ENCODE results near the gene SCIN. TPM values are rescaled to one million over a fixed set of nuclear protein-coding genes. Genes with fewer than 3 reads are reported as not detected.

The SCIN gene
- total RNA-seq, 1 experiment from 2014 or later, result 18.8 TPM

- no peak for DNase-seq (ENCODE audit: low read depth)
- in situ Hi-C loops (cut with HindIII; ENCODE audit: low pct_unique_long_range_greater_than_20kb, low sequenced_read_pairs), result no loop called here
Observed at GRCh38 chr7:12557282-12557681, 13.2 kb upstream of the SCIN start.

DNA sequence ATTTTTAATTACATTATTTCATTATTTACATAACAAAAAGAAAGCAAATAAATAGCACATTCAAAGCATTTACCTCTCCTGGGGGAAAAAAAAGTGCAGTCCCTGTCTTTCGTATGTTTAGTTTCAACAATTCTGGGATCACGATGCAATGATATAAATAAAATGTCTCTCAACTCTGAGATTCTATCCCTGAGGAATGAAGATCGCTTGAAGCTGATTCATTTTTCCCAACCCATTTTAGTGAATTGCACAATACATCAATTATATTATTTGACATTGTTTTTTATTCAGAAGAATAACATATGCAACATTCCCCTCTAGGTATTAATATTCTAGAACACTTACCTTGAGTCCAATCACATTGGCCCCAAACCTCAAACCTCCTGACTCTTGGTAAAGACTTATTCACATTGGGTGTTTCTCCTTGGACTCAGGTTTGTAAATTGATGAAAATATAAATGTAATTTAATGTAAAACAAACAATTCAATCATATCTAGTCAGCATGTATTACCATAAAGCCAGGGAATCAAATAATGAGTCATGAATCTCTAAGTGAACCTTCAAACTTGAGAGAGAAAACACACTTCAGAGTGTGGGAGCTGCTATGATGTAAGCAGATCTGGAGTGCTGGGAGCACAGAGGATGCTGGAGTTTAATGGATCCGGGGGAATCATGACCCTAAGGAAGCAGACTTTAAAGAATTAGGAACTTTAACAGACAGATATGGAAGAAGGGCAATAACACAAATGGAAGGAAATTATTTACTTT, 5.3 kb upstream of the SCIN start:
- no peak for DNase-seq (ENCODE audit: low read depth)
- in situ Hi-C loops (cut with HindIII; ENCODE audit: low pct_unique_long_range_greater_than_20kb, low sequenced_read_pairs), result no loop called here

GRCh38 chr7:12565873-12566272, 4.6 kb upstream of the SCIN start:
- in situ Hi-C loops (cut with HindIII; ENCODE audit: low pct_unique_long_range_greater_than_20kb, low sequenced_read_pairs), result no loop called here
- no peak for DNase-seq (ENCODE audit: low read depth)

- no peak for DNase-seq (ENCODE audit: low read depth)
- in situ Hi-C loops (cut with HindIII; ENCODE audit: low pct_unique_long_range_greater_than_20kb, low sequenced_read_pairs), result no loop called here
Observed at GRCh38 chr7:12567015-12567414, 3.5 kb upstream of the SCIN start.

DNA sequence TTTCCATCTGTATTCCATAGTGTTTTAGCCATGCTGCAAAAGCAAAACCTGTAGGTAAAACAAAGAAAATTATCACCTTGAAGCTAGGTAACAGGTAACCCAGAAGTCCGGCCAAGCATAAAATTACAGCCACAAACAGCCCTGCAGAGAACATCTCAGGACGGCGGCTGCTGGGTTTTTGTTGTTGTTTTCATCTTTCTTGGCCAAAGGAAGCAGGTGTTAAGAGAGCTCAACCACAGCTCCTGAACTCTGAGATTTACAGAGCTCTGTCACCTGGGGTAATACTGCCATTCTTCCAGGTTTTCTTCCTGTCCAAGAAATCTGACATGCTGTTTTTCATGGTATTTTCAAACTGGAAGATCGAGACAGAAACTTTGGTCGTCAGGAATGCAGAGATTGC, 847 bp upstream of the SCIN start:
- in situ Hi-C loops (cut with HindIII; ENCODE audit: low pct_unique_long_range_greater_than_20kb, low sequenced_read_pairs), result no loop called here
- no peak for DNase-seq (ENCODE audit: low read depth)

GRCh38 chr7:12570168-12570533, 369 bp upstream of the SCIN start:
- DNase-seq (ENCODE audit: low read depth), result no peak
- in situ Hi-C loops (cut with HindIII; ENCODE audit: low pct_unique_long_range_greater_than_20kb, low sequenced_read_pairs), result no loop called here

- no peak for DNase-seq (ENCODE audit: low read depth)
- in situ Hi-C loops (cut with HindIII; ENCODE audit: low pct_unique_long_range_greater_than_20kb, low sequenced_read_pairs), result no loop called here
Observed at GRCh38 chr7:12571691-12572090, 1.2 kb downstream of the SCIN start.

GRCh38 chr7:12572941-12573575, 2.5 kb downstream of the SCIN start:
- in situ Hi-C loops (cut with HindIII; ENCODE audit: low pct_unique_long_range_greater_than_20kb, low sequenced_read_pairs), result no loop called here
- no peak for DNase-seq (ENCODE audit: low read depth)

GRCh38 chr7:12573885-12574284, 3.4 kb downstream of the SCIN start:
- in situ Hi-C loops (cut with HindIII; ENCODE audit: low pct_unique_long_range_greater_than_20kb, low sequenced_read_pairs), result no loop called here
- DNase-seq (ENCODE audit: low read depth), result no peak

- in situ Hi-C loops (cut with HindIII; ENCODE audit: low pct_unique_long_range_greater_than_20kb, low sequenced_read_pairs), result no loop called here
- DNase-seq (ENCODE audit: low read depth), result no peak
Observed at GRCh38 chr7:12578930-12579640, 8.6 kb downstream of the SCIN start.

GRCh38 chr7:12581897-12582296, 11.4 kb downstream of the SCIN start:
- in situ Hi-C loops (cut with HindIII; ENCODE audit: low pct_unique_long_range_greater_than_20kb, low sequenced_read_pairs), result no loop called here
- DNase-seq (ENCODE audit: low read depth), result peak; percentile 48

GRCh38 chr7:12582362-12582761, 11.8 kb downstream of the SCIN start:
- DNase-seq (ENCODE audit: low read depth), result no peak
- in situ Hi-C loops (cut with HindIII; ENCODE audit: low pct_unique_long_range_greater_than_20kb, low sequenced_read_pairs), result no loop called here

DNA sequence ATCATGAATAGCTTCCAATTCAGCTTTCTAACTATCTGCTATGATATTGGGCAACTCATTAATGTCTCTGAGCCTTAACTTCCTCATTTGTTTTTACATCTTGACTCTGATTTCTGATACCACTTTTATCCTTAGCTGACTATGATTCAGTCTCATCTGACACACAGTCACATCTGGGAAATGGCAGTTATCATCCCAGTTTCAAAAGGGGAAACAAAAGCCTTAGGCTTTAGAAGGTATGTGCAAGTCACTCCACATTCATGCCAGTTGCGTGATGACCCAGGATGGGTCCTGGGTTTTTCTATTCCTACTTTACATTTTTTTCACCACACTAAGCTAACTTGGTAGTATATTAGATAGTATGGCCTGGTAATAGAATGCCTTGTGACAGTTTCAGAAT, 12.7 kb downstream of the SCIN start:
- DNase-seq (ENCODE audit: low read depth), result peak; percentile 64
- in situ Hi-C loops (cut with HindIII; ENCODE audit: low pct_unique_long_range_greater_than_20kb, low sequenced_read_pairs), result no loop called here

DNA sequence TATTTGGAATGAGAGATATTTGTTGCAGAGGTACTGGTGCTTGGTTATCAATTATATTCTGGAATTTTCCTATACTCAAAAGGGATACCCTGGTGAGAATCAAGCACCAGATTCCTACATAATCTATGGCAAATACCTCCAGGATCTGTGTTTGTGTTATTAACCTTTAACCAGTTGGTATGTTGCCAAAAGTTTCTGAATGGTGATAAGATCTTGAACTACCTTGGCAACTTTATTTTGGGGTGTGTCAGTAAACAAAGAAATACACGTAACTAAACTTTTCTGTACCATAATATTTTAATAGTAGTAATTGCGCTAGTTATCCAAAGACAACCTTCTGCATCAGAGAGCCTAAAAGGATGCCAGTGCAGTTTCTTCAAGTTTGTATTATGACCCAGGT, 13.4 kb downstream of the SCIN start:
- DNase-seq (ENCODE audit: low read depth), result peak; percentile 48

GRCh38 chr7:12584930-12585329, 14.4 kb downstream of the SCIN start:
- DNase-seq (ENCODE audit: low read depth), result peak; percentile 91
- in situ Hi-C loops (cut with HindIII; ENCODE audit: low pct_unique_long_range_greater_than_20kb, low sequenced_read_pairs), result no loop called here

More for the DNA sequence above, 13.4 kb downstream of the SCIN start:
- in situ Hi-C loops (cut with HindIII; ENCODE audit: low pct_unique_long_range_greater_than_20kb, low sequenced_read_pairs), result no loop called here

DNA sequence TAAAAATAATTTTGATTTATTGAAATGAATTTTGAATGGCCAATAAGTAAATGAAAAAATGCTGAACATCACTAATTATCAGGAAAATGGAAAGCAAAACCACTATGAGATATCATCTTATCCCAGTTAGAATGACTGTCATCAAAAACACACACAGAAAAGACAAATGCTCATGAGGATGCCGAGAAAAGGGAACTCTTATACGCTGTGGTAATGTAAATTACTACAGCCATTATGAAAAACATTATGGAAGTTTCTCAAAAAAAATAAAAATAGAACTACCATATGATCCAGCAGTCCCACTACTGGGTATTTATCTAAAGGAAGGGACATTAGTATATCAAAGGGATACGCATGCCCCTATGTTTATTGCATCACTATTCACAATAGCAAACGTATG, 15.8 kb downstream of the SCIN start:
- in situ Hi-C loops (cut with HindIII; ENCODE audit: low pct_unique_long_range_greater_than_20kb, low sequenced_read_pairs), result no loop called here
- no peak for DNase-seq (ENCODE audit: low read depth)

- DNase-seq (ENCODE audit: low read depth), result no peak
- in situ Hi-C loops (cut with HindIII; ENCODE audit: low pct_unique_long_range_greater_than_20kb, low sequenced_read_pairs), result no loop called here
Observed at GRCh38 chr7:12588259-12588904, 17.9 kb downstream of the SCIN start.

DNA sequence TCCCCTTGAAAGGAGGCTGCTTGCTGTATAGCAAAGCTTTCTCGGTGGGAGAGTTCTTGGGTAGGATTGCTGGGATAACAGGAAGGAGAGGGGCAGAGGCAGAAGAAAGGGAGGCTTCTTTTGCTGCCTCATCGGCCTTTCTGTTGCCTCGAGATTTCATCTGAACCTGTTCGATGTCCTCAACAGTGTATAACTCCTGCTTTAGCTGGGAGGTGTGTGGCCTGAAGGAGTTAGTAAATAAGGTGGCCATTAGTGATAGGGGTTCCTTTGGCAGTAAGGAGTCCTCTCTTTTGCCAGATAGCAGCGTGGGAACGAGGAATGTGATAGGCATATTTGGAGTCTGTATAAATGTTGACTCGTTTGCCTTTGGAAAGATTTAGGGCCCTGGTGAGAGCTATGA, 20.0 kb downstream of the SCIN start:
- in situ Hi-C loops (cut with HindIII; ENCODE audit: low pct_unique_long_range_greater_than_20kb, low sequenced_read_pairs), result no loop called here
- no peak for DNase-seq (ENCODE audit: low read depth)

Data from Caki2 (cell line).